Retina (tissue), 1 donor: ENCODE measurements around the gene PAK5.

Experiments used
- DNase-seq: peaks from one replicate; pipeline ENCODE4 v3.0.0-alpha.2; 2016

PAK5 gene

GRCh38 chr20:9516234-9516871, 322.5 kb downstream of the PAK5 start:
- DNase-seq: peak; percentile 53

DNA sequence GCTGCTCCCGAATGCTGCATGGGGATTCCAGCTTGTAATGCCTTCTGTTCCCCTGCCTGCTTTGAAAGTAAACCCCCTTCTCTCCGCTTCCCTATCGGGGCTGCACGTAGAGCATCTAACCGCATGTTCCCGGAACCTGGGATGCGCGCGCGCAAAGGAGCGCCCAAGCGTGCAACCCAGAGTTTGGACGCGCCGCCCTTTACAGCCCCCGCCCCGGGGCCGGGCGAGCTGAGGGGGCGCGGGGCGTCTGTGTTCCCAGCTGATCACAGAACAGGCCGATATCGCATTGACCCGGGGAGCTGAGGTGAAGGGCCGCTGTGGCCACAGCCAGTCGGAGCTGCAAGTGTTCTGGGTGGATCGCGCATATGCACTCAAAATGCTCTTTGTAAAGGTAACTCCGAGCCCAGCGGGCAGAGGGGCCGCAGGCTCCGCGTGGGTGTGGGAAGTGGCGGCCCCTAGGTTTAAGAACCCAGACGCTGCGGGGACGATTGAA, 323.1 kb downstream of the PAK5 start:
- DNase-seq: peak; percentile 77

DNA sequence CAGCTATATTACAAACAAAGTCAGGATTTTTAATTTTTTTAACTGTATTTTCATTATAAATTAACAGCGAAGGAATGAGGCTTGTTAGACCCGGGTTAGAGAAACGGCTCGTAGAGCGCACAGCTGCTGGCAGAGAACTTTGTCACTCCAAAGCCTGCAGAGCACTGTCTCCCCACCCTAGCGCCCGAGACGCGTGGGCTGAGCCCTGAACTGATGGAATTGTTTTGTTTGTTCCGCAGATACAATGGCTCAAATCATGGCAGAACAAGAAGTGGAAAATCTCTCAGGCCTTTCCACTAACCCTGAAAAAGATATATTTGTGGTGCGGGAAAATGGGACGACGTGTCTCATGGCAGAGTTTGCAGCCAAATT, 323.7 kb downstream of the PAK5 start:
- peak; percentile 63 for DNase-seq

DNA sequence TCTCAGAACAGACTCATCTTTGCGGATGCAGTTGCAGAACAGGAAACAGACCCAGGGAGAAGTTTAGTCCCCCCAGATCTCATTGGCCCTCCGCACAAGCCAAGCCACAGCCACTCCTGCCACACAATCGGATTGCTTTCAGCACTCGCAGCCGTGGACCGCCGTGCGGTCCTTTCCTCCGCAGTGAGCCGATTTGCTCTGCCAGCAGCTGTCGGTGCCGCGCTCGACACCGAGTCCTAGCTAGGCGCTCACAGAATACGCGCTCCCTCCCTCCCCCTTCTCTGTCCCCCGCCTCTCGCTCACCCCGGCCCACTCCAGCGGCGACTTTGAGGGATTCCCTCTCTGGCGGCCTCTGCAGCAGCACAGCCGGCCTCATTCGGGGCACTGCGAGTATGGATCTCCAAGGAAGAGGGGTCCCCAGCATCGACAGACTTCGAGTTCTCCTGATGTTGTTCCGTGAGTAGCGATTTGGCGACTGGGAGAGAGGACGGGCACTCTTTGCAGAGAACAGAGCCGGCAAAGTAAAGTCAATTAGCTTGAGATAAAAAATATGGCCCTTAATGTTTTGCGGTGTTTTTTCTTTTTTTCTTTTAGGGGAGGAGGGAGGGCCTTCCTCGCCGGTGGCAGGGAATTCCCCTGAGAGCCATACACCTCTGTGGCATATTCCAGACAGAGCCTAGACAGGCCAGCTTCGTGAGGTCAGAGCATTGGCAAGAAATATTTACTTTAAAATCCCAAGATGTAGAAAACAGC, 324.2 kb downstream of the PAK5 start, which contains the start of gene LAMP5:
TSS of gene LAMP5 (plus strand) at position 130 of the 753 bp plus-strand sequence. CDS start at position 393, 263 bp downstream.
- peak; percentile 75 for DNase-seq

DNA sequence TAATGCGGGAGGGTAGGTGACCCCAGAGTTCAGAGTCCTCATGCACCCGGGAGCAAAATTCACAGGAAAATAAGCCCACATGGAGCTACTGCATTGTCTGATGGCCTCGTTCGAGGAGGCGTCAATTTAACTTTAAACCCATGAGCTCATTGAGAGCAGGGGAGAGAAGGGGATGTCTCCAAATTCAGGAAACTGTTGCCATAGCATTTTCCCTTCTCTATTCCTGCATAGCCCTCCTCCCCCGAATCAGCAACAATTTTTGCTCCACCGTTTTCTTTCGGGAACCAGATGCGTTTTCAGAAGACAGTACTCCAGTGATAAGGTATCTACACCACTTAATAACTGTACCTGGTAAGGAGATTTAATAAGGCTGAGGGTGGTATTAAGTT, 324.8 kb downstream of the PAK5 start:
- DNase-seq: no peak

DNA sequence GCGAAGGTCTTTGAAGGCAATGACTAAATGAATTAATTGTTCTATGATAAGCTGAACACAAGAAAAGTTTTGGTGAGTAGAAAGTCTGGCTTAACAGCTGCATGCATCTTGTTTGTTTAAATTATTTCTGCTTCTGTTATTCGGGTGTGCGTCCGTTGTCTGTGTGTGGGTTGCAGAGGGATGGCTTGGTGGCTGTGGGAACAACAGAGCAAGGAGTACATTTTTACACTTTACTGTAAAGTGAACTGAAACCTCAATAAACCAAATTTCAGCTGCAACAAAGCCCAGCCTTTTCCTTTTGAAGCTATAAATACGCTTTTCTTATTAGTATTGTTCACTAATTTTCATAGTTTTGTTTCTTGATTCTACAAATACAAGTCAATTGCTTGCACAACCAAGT, 328.0 kb downstream of the PAK5 start:
- no peak for DNase-seq

GRCh38 chr20:9509246-9509645, 329.6 kb downstream of the PAK5 start:
- DNase-seq: no peak

DNA sequence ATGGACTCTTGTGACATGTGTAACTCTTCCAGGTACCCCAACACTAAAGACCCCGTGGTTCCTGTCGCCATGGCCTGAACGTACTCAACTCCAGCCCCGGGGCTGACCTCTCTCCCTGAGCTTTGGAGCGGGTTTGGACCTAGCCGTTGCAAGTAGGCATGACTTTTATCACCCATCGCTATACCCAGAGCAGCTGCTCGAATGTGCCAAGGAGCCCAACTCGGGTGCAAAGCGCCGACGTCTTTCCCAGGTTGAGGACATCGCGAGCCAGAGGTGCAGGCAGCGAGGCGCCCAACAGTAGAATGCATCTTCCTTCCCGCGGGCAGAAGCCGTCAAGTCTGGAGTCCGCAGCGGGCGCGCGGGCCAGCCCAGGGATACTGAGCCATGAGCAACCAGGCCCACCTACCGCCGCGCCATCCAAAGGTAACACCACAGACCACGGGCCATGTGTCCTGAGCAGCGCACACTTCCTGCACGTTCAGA, 330.1 kb downstream of the PAK5 start:
- DNase-seq: peak; percentile 57

- peak; percentile 56 for DNase-seq
Observed at GRCh38 chr20:9508240-9508661, 330.6 kb downstream of the PAK5 start.

DNA sequence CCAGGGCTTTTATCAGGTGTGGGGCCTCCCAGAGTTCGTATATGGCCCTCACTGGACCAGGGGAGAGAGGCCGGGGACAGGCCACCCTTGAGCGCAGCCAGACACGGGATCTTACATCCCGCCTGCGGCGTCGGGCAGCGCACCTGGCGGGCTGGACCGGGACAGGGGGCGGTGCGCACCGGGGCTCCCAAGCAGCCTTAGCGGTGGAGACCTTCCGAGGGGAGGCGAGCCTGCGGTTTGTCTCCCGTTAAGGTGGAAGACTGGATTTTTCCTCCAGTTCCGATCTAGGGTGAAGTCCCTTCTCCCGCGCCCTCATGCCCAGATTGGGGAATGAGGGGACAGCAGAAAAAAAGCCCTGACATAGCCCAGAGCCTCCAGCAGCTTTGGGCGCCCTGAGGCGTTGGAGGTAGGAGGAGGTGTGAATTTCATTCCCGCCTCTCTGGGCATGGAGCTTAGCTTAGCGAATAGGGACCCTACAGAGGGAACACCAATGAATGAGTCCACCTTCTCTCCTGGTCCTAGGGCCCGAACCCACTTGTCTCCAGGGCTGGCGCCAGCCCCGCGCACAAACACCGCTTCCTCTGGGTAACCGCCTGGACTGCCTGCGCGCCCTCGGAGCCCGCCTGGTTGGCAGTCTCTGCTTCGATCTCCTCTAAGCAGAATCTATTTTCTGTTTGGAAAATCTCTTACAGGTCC, 331.2 kb downstream of the PAK5 start:
- peak; percentile 62 for DNase-seq

DNA sequence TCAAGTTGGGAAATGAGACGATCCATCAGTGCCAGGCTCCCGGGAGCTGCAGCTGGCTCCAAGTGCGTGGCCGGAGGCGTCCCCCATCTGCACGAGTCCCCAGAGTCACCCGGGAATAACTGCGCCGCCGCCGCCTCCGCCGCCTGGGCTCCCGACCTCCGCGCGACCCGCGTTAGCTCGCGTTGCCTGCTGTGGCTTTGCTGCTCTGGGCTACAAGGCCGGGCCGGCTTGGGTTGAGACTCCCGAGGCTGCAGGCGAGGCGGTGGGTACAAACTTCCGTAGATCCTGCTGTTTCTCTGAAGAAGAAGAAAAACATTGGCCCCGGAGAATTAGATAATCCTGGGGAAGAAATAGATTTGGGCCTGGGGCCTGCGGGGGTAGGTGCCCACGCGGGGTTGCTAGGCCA, 331.9 kb downstream of the PAK5 start:
- DNase-seq: peak; percentile 86

DNA sequence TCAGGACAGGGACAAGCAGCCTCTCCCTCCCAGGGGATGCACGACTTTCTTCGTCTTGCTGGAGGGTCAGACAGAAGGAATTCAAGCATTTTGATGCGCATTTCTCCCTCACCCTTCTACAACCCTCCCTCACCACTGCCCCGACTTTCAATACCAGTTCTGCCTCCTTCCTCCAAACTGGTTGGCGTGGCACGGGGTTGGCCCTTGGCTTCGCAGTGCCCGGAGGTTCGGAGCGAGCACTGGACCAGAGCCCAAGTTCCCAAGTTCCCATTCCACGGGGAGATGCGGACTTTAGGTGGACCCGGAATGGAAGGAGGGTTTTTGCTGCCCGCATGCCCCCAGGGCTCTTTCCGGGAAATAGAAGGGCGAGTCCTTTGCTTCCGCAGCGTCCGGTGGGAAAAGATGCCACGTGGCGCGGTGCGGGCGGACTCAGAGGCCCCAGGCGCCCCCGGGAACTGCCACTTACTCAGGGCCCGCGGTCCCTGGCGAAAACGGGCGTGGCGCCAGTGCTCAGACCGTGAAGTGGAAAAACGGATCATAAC, 332.5 kb downstream of the PAK5 start:
- no peak for DNase-seq

DNA sequence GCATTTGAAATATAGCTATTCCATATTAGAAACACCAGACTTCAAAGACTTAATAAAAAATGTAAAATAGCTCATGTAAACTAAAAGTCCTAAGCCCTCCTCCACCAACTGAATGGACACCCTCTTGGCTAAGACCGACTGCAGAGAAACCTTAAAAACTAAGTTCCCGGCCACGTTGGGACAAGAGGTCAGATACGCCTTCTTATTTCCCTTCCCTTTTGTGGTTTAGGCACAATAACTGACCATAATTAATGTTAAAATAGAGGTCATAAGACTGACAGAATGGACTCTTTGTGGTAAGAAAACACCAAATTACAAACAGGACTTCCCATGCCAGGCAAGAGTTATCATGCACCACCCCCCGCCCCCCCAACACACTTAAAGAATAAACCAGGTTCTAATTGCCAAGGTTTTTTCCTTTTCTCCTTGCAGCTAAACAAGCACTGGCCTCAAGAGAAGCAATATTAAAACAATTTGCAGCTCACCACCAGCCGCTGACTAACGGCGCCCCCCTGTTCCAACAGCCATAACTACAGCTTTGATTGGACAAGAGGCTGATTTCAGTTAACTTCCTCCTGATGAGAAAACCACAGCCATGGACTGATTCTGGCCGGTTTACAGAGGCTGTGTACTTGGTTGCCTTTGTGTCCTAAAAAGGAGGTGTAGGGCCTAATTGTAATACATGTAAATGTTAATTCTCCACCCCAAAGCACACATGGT, 335.2 kb downstream of the PAK5 start:
- DNase-seq: peak; percentile 14

- no peak for DNase-seq
Observed at GRCh38 chr20:9501473-9501872, 337.4 kb downstream of the PAK5 start.

- no peak for DNase-seq
Observed at GRCh38 chr20:9500121-9500520, 338.8 kb downstream of the PAK5 start.

DNA sequence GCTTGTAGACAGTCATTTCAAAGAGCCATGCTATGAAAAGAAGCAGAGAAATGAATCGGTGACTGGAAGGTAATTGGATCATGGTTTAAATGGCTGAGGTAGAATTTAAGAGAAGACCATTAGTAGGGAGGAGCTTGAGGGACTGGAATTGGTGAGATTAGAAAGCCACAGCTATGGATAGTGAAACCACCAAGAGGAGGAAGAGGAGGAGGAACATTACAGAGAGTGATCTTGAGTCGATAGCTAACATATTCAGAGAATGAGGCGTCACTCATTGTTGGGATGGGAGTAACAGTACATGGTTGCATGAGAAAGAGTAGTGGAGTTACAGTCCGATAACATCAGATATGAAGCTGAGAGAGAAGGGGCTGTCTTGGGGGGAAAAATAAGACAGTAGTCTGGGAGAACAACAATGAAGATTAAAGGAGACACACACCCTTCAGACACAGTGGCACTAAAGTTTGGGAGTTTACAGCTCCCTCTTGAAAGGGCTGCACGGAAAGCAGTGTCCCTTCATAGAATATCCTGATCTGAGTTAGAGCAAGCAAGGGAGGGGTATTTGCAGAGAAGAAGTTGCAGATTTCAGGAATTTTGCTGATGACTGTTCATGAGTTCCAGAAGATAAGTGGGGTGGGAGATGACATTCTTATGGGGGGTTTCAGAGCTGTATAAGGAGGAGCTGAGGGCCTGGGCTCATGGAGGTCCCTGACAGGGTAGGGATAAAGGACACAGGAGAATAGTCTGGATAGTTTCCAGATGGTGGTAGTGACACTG, 339.6 kb downstream of the PAK5 start:
- no peak for DNase-seq

- DNase-seq: no peak
Observed at GRCh38 chr20:9498322-9498721, 340.6 kb downstream of the PAK5 start.

GRCh38 chr20:9496155-9496554, 342.7 kb downstream of the PAK5 start:
- no peak for DNase-seq

GRCh38 chr20:9495701-9496100, 343.2 kb downstream of the PAK5 start:
- no peak for DNase-seq

DNA sequence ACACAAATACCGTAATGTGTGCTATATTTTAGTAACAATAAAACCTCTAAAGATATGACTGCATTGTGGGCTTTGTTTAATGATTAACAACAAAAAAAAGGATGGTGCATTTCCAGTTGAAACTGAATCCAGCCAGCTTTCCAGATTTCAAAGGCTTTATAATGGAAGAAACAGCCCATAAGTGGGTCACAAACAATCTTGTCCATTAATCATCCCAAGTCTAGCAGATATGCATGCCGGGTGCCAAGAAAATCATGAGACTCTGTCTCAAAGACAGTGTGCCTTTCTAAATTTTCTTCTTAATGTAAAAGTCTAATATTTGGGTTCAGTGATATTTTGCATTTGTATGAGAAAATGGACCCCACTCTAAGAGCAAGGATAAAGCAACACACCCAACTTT, 345.1 kb downstream of the PAK5 start:
- DNase-seq: no peak

- DNase-seq: no peak
Observed at GRCh38 chr20:9492067-9492466, 346.8 kb downstream of the PAK5 start.

DNA sequence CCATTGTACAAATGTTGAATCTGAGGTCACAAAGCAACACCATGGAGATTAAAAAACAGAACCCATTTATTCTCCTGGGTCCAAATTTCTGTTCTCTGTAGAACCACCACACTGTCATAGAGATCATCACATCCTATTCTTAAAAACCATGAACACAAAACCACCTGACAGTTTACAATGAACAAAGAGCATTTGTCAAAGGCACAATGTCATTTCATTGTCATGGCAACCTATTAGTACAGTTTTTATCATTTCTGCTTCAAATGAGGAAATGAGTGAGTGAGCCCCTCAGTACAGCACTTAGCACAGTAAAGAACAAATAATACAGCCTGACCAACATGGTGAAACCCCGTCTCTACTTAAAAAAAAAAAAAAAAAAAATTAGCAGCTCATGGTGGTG, 347.6 kb downstream of the PAK5 start:
- DNase-seq: no peak
